T-helper 9 cell (primary cell): ENCODE results near the gene SLC44A5.
"Not testable (repeated sequence)": the region's sequence is repeated elsewhere in the genome, so short reads cannot be mapped to it uniquely, and the experiment has no call there.

Experiments
- DNase-seq: peaks from one replicate; pipeline ENCODE4 v3.0.0-alpha.2; 2020

Gene SLC44A5

GRCh38 chr1:75354267-75354666 is 256.6 kb downstream of the SLC44A5 start:
- DNase-seq = not testable (repeated sequence)

DNA sequence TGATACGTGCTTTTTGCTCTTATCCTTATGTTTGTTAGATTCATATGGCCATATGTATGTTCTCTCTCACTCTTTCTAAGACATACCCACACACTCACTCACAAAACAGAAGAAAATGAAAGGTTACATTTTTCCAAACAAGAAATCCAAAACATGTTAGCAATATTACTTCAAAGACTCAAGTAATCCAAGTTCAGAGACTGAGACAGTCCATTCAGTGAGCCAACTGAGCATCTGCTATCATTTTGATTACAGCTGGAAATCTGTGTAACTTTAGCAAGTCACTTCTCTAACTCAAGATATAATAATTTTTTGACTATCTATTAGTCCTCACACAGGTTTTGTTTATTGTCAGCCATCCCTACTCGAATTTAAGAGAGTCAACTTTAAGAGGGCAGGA is 257.9 kb downstream of the SLC44A5 start:
- no peak for DNase-seq

DNA sequence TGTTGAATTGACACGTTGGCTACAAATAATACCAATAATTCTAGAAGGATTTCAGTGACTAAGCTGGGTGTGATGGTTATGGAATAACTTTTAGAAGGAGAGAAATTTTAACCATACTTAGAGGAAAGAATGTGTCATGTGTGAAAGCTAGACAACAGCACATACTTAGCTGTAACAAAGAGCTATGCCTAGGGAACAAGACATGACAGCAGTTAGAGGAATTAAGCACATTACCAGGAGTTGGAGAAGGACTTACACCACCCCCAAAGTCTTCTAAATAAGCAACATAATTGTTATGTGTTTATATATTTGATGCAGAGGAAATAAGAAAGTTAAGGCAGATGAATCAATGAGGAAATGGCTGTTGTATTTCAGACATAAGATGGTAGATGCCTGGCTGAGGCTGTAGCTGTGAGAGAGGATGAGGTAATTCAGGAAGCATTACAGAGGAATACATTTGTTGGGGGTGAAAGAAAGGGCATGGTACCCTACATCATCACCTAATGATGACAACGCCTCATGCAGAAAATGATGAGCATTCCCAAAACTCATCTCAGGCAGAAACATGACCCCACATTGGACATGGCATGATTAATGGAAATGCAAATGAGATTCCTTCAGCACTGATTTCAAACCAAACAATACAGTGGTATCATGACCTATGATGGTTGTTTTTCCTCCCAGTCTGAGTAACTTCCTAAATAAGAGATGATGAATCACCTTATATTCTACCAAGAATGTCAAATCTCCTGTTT is 265.2 kb downstream of the SLC44A5 start:
- no peak for DNase-seq

GRCh38 chr1:75342786-75343185 is 268.1 kb downstream of the SLC44A5 start:
- DNase-seq = no peak

DNA sequence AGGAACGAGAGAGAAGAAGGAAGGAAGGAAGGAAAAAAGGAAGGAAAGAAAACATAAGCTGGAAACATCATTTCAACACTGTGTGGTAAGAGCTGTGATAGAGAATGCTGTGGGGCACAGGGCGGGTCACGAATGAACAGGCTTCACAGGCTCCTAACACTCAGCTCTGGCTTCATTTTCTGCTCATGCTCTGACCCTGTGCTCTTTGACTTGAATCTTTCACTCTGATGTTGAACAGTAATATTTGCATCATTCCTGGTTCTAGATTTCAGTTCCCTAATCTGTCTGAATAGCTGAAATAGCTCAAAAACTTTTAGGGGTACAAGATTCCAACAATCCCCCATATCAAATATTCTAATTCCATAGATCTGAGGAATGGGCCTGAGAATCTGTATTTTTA is 269.4 kb downstream of the SLC44A5 start:
- DNase-seq = no peak

- no peak for DNase-seq
These were observed 272.1 kb downstream of the SLC44A5 start for GRCh38 chr1:75338616-75339483.

- no peak for DNase-seq
These were observed 276.0 kb downstream of the SLC44A5 start for GRCh38 chr1:75334876-75335389.

DNA sequence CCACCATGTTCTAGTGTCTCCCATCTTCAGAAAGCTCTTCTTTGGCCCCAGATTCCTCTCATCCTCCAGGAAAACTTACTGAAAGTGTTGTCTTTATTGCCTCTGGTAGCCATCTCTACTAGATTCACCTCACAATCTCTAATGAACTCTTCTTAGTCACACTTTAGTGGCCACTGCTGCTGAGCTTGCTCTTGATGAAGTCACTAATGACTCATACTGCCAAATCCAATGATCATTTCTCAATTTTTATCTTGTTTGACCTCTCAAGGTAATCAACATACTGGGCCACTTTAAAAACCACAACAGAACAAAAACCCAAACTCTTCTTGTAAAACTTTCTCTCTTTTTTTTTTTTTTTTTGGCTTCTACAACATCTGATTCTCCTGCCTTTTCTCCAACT is 280.3 kb downstream of the SLC44A5 start:
- no peak for DNase-seq

DNA sequence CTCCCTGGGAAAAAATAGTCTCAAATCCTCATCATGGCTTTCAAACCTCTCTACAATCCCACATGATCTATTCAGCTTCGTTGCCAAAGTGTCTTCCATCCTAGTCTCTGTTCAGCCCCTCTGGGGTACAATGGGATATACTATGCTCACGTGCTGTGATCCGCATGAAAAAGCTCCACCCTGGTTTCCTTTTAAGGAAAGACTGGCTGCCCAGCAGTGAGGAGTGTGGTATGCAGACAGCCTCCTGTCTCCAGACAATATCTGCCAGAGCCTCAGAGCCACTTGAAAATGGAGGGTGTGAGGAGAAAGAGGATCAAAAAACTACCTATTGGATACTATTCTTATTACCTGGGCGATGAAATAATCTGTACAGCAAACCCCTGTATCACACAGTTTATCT is 282.2 kb downstream of the SLC44A5 start:
- no peak for DNase-seq

- no peak for DNase-seq
These were observed 283.5 kb downstream of the SLC44A5 start for GRCh38 chr1:75327395-75327794.

DNA sequence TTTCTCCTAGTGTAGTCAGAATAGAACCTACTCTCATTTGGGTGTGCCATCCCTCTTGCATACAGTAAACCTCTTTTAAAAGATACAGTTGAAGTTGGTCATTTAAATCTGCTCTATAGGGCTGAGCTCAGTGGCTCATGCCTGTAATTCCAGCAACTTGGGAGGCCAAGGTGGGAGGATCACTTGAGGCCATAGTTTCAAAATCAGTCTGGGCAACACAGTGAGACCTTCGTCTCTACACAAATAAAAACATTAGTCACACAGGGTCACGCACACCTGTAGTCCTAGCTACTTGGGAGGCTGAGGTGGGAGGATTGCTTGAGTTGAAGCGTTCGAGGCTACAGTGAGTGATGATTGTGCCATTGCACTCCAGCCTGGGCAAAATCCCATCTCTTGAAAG is 292.9 kb downstream of the SLC44A5 start:
- DNase-seq = no peak

GRCh38 chr1:75316230-75316629 is 294.7 kb downstream of the SLC44A5 start:
- no peak for DNase-seq

DNA sequence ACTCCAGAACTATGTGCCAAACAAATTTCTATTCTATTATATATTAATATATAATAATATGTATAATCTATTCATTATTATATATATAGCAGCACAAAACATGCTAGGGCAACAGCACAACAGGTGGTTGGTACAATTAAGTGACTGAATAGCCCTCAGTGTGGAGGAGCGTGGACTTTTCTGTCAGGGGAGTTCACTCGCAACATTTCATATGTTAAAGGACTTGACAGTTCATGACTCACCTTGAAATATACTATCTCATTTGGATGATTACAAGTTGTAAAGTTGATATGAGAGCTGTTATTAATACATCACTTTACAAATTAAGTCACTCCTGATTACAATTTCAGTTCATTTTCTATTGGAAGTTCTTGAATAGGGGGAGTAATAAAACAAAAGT is 298.3 kb downstream of the SLC44A5 start:
- no peak for DNase-seq

- no peak for DNase-seq
These were observed 300.8 kb downstream of the SLC44A5 start for GRCh38 chr1:75310067-75310466.

DNA sequence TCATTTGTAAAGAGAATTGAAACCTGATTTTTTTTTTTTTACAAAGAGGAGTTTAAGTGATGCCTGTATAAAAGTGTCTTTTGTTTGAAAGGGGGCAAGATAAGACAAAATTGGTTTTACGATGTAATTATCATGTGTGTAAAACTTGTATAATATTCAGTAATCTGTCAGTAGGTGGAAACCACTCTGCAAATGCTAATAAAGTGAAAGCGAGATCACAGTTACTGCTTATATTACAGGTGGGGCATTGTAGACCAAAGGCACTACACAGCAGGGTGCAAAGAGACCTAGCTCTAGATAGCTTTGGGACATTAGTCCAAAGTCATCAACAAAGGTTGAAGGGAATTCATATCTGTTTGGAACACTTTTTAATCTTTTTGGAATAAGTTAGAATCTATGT is 302.5 kb downstream of the SLC44A5 start:
- DNase-seq = no peak

GRCh38 chr1:75305061-75305460 is 305.9 kb downstream of the SLC44A5 start:
- DNase-seq = no peak

- no peak for DNase-seq
These were observed 317.6 kb downstream of the SLC44A5 start for GRCh38 chr1:75293270-75293669.

GRCh38 chr1:75292013-75292412 is 318.9 kb downstream of the SLC44A5 start:
- no peak for DNase-seq

DNA sequence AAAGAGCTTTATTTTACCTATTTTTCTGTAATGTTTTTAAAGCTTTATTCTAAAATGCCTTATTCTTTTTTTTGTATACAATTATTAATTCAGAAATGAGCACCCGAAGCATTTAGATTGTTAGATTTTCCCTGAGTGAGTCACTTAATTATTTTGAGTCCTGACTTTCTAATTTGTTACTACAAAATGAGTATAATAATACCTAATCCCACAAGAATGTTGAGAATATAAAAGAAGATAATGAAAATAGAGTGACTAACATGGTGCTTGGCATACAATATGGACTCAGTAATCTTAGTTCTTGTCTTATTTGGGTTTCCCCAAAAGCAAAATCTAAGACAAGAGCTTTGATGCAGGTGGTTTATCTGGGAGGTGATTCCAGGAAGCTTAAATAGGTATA is 334.5 kb downstream of the SLC44A5 start:
- no peak for DNase-seq

- no peak for DNase-seq
These were observed 335.3 kb downstream of the SLC44A5 start for GRCh38 chr1:75275631-75276030.

DNA sequence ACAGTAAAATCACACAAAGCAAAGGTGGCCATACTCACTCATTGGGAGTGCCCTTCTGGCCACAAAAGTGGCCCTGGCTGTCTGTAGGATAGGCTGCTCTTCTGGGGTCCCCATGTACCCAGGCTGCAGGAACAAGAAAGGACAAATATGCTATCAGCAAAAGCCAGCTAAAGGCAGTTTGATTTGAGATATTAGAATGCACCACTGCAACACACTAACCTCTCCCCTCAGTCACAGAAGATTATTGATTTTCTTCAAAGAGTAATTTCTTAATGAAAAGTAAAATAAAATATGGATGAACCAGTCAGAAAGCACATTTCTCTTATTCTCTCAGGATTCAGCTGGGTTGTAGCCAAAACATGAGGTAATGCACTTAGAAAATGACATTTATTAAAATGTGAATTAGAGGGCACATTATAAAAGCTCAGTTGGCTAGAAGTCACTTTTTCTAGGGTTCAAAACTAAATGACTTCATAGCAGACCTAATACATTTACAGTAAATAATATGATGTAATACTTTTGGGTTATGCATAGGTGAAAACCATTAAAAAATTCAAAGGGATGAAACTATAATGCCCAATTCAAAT is 335.9 kb downstream of the SLC44A5 start:
- no peak for DNase-seq

DNA sequence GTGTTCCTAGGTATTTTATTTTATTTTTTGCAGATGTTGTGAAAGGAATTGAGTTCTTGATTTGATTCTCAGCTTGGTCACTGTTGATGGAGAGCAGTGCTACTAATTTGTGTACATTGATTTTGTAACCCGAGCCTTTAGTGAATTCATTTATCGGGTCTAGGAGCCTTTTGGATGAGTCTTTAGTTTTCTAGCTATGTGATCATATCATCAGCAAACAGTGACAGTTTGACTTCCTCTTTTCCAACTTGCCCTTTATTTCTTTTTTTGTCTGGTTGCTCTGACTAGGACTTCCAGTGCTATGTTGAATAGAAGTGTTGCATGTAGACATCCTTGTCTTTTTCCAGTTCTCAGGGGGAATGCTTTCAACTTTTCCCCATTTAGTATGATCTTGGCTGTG is 337.8 kb downstream of the SLC44A5 start:
- no peak for DNase-seq

- no peak for DNase-seq
These were observed 345.1 kb downstream of the SLC44A5 start for GRCh38 chr1:75265792-75266191.

DNA sequence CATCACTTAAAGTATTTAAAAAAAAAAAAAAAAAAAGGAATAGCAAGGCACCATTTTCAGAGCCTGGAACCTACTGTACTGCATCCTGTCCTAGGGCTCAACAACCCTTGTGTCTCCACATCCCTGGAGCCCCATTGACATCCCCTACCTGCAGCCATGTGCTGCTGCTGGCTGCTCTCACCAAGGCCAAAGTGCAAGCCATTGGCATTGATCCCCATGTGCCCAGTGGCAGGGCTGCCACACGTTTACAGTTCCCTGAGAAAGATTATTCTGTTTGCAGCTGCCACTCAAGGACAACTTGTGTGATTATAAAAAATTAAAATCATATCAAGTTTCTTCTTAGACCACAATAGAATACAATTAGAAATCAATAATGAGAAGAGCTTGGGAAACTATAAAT is 346.8 kb downstream of the SLC44A5 start:
- no peak for DNase-seq
